ENCODE data around the gene CIAO3. TPM values are rescaled to one million over a fixed set of nuclear protein-coding genes. Genes with fewer than 3 reads are reported as not detected.

CIAO3 gene
- polyA plus RNA-seq, 1 experiment: 23.1 TPM

GRCh38 chr16:707062-707538 lies 33.7 kb downstream of the CIAO3 start:
- ChIA-PET POLR2A (no interaction called here), CTCF (interaction anchor here (0.8 to 5.2 kb wide), 3 partner anchors 8 to 348 kb away, joined by 4 to 47 read pairs (median 8); no protein-coding TSS in a partner anchor)
- no peak for DNase-seq (ENCODE audit: low read depth)
- Histone ChIP-seq H3K4me3 (ENCODE audit: low read depth, low read length) (no peak overlapping the region), H3K36me3 (ENCODE audit: control insufficient read depth, insufficient read depth, low read length) (no peaks in the 10 kb centered on the region), H3K27me3 (ENCODE audit: control insufficient read depth, insufficient read depth, low read length) (peaks cover 32% of the 10 kb centered on the region)
- no peak for TF ChIP-seq CTCF (IDR thresholded peaks at IDR 0.05; ENCODE audit: insufficient read depth, low read depth, low read length)

GRCh38 chr16:706189-707061 lies 34.4 kb downstream of the CIAO3 start:
- H3K27me3 ChIP-seq (ENCODE audit: control insufficient read depth, insufficient read depth, low read length): peaks cover 37% of the 10 kb centered on the region
- no peaks in the 10 kb centered on the region for H3K36me3 ChIP-seq (ENCODE audit: control insufficient read depth, insufficient read depth, low read length)
- ChIA-PET POLR2A (no interaction called here), CTCF (interaction anchor here (0.8 to 5.2 kb wide), 3 partner anchors 9 to 349 kb away, joined by 4 to 47 read pairs (median 8); no protein-coding TSS in a partner anchor)
- no peak for DNase-seq (ENCODE audit: low read depth)
- no peak for TF ChIP-seq CTCF (IDR thresholded peaks at IDR 0.05; ENCODE audit: insufficient read depth, low read depth, low read length)
- peak overlapping the region; percentile 5; the same call in 1 of the 2 replicates for H3K4me3 ChIP-seq (ENCODE audit: low read depth, low read length)

- CTCF ChIA-PET: interaction anchor here (4.2 kb wide), 1 partner anchor 80 kb away, joined by 13 read pairs; no protein-coding TSS in a partner anchor
- Histone ChIP-seq H3K36me3 (ENCODE audit: control insufficient read depth, insufficient read depth, low read length) (no peaks in the 10 kb centered on the region), H3K27me3 (ENCODE audit: control insufficient read depth, insufficient read depth, low read length) (peaks cover 40% of the 10 kb centered on the region), H3K4me3 (ENCODE audit: low read depth, low read length) (peak within 1 kb of the TSS; percentile 23)
- TF ChIP-seq CTCF (IDR thresholded peaks at IDR 0.05; ENCODE audit: insufficient read depth, low read depth, low read length): no peak
- POLR2A ChIA-PET: no interaction called here
- no peak for DNase-seq (ENCODE audit: low read depth)
Observed at GRCh38 chr16:705431-706188, 35.2 kb downstream of the CIAO3 start, which contains the start of gene FBXL16. TSS of gene FBXL16 (minus strand) at chr16:705801. CDS start at chr16:697405, 8,396 bp downstream.

- Histone ChIP-seq H3K27me3 (ENCODE audit: control insufficient read depth, insufficient read depth, low read length) (peaks cover 40% of the 10 kb centered on the region), H3K4me3 (ENCODE audit: low read depth, low read length) (peak overlapping the region; percentile 11; the same call in 1 of the 2 replicates), H3K36me3 (ENCODE audit: control insufficient read depth, insufficient read depth, low read length) (no peaks in the 10 kb centered on the region)
- POLR2A ChIA-PET: no interaction called here
- CTCF ChIA-PET: interaction anchor here (0.6 to 4.2 kb wide), 2 partner anchors 81 to 307 kb away, joined by 3 to 13 read pairs; no protein-coding TSS in a partner anchor
- TF ChIP-seq CTCF (IDR thresholded peaks at IDR 0.05; ENCODE audit: insufficient read depth, low read depth, low read length): no peak
- no peak for DNase-seq (ENCODE audit: low read depth)
Observed at GRCh38 chr16:704552-705380, 36.0 kb downstream of the CIAO3 start.
